HEK293 (cell line): ENCODE data around the gene HHIP.

Experiments used
- CTCF ChIA-PET: fragments of 350-600 bp; formaldehyde crosslinking; extraction: SDS; loops from one replicate; lab custom pipeline; 2021; ENCODE audit warnings: antibody characterized with exemption; lab: Yijun Ruan, JAX
- POLR2A ChIA-PET: fragments of 300-600 bp; formaldehyde crosslinking; extraction: SDS; loops from one replicate; lab custom pipeline; 2020; ENCODE audit warnings: antibody characterized with exemption, inconsistent platforms; lab: Yijun Ruan, JAX
- H3K27ac ChIP-seq: fragments of 200-500 bp; sonication (Bioruptor generic); 2 replicates; pipeline ENCODE4 v1.5.1; 2014; ENCODE audit warnings: low read depth, low read length, control low read depth, inconsistent platforms; ENCODE audit errors: extremely low read depth
- H3K36me3 ChIP-seq, 2 experiments: fragments of 200-500 bp in 1 of 2; sonication (Bioruptor generic) in 1 of 2; 1 replicate in 1 of 2; 2 replicates in 1 of 2; pipeline ENCODE4 v1.5.1; 2014 to 2017; ENCODE audit warnings: inconsistent platforms in 2 of 2, low read length in 2 of 2; ENCODE audit not compliant: control insufficient read depth in 2 of 2, insufficient read depth in 1 of 2
- H3K4me1 ChIP-seq: fragments of 200-500 bp; sonication (Bioruptor generic); 2 replicates; pipeline ENCODE4 v1.5.1; 2014; ENCODE audit warnings: mild to moderate bottlenecking, low read length, inconsistent platforms; ENCODE audit not compliant: control insufficient read depth, insufficient read depth
- H3K4me3 ChIP-seq: 2 replicates; pipeline ENCODE4 v1.5.1; 2011; ENCODE audit warnings: low read depth, mild to moderate bottlenecking, control low read depth, low read length, moderate library complexity
- H3K9me3 ChIP-seq: fragments of 200-500 bp; sonication (Bioruptor generic); 2 replicates; pipeline ENCODE4 v1.5.1; 2014; ENCODE audit warnings: low read depth, low read length, inconsistent platforms; ENCODE audit not compliant: control insufficient read depth, insufficient read depth
- BCL11B ChIP-seq: fragments of 450-650 bp; formaldehyde crosslinking; IDR thresholded peaks from 2 replicates; pipeline ENCODE4 v1.5.1; 2016; ENCODE audit warnings: low read depth, missing biosample characterization, missing genetic modification characterization
- KLF1 ChIP-seq: fragments of 450-650 bp; formaldehyde crosslinking; IDR thresholded peaks from 2 replicates; pipeline ENCODE4 v1.5.1; 2016; ENCODE audit warnings: missing biosample characterization, missing genetic modification characterization
- OSR2 ChIP-seq: fragments of 450-650 bp; formaldehyde crosslinking; IDR thresholded peaks from 2 replicates; pipeline ENCODE4 v1.5.1; 2016; ENCODE audit warnings: missing biosample characterization, missing genetic modification characterization
- SCRT1 ChIP-seq: fragments of 450-650 bp; formaldehyde crosslinking; IDR thresholded peaks from 2 replicates; pipeline ENCODE4 v1.5.1; 2016; ENCODE audit warnings: missing biosample characterization, missing genetic modification characterization, borderline replicate concordance
- SETDB1 ChIP-seq: IDR thresholded peaks from one replicate; pipeline ENCODE4 v1.6.1; 2017; ENCODE audit warnings: mild to moderate bottlenecking, low read length, moderate library complexity, mixed read lengths; ENCODE audit not compliant: insufficient read length
- SP7 ChIP-seq: fragments of 450-650 bp; formaldehyde crosslinking; IDR thresholded peaks from 2 replicates; pipeline ENCODE4 v1.5.1; 2016; ENCODE audit warnings: missing biosample characterization, missing genetic modification characterization
- TRIM28 ChIP-seq: IDR thresholded peaks from 2 replicates; pipeline ENCODE4 v1.6.1; 2011; ENCODE audit warnings: low read length, control low read depth, borderline replicate concordance
- TSHZ1 ChIP-seq: fragments of 450-650 bp; formaldehyde crosslinking; IDR thresholded peaks from 2 replicates; pipeline ENCODE4 v1.5.1; 2016; ENCODE audit warnings: missing biosample characterization, missing genetic modification characterization, borderline replicate concordance
- ZBTB17 ChIP-seq: fragments of 450-650 bp; formaldehyde crosslinking; IDR thresholded peaks from 2 replicates; pipeline ENCODE4 v1.5.1; 2016; ENCODE audit warnings: missing biosample characterization, missing genetic modification characterization
- ZNF140 ChIP-seq: fragments of 450-650 bp; formaldehyde crosslinking; IDR thresholded peaks from 2 replicates; pipeline ENCODE4 v1.5.1; 2016; ENCODE audit warnings: missing biosample characterization, missing genetic modification characterization
- ZNF148 ChIP-seq: fragments of 450-650 bp; formaldehyde crosslinking; IDR thresholded peaks from 2 replicates; pipeline ENCODE4 v1.5.0; 2017; ENCODE audit warnings: missing biosample characterization, missing genetic modification characterization, borderline replicate concordance
- ZNF157 ChIP-seq: fragments of 450-650 bp; formaldehyde crosslinking; IDR thresholded peaks from 2 replicates; pipeline ENCODE4 v1.5.1; 2016; ENCODE audit warnings: missing biosample characterization, missing genetic modification characterization
- ZNF18 ChIP-seq: fragments of 450-650 bp; formaldehyde crosslinking; IDR thresholded peaks from 2 replicates; pipeline ENCODE4 v1.5.1; 2016; ENCODE audit warnings: missing biosample characterization, missing genetic modification characterization
- ZNF423 ChIP-seq: fragments of 450-650 bp; formaldehyde crosslinking; IDR thresholded peaks from 2 replicates; pipeline ENCODE4 v1.5.1; 2016; ENCODE audit warnings: missing biosample characterization, missing genetic modification characterization
- ZNF433 ChIP-seq: fragments of 450-650 bp; formaldehyde crosslinking; IDR thresholded peaks from 2 replicates; pipeline ENCODE4 v1.5.1; 2016; ENCODE audit warnings: missing biosample characterization, missing genetic modification characterization, low read depth
- ZNF610 ChIP-seq: fragments of 450-650 bp; formaldehyde crosslinking; IDR thresholded peaks from 2 replicates; pipeline ENCODE4 v1.5.1; 2016; ENCODE audit warnings: missing biosample characterization, missing genetic modification characterization, borderline replicate concordance
- ZNF707 ChIP-seq: fragments of 450-650 bp; formaldehyde crosslinking; IDR thresholded peaks from 2 replicates; pipeline ENCODE4 v1.5.1; 2016; ENCODE audit warnings: missing biosample characterization, missing genetic modification characterization
- ZNF843 ChIP-seq: fragments of 450-650 bp; formaldehyde crosslinking; IDR thresholded peaks from 2 replicates; pipeline ENCODE4 v1.5.1; 2016; ENCODE audit warnings: missing biosample characterization, missing genetic modification characterization
- TF ChIP-seq, protein P1 (sequence below): fragments of 450-650 bp; formaldehyde crosslinking; IDR thresholded peaks from 2 replicates; pipeline ENCODE4 v1.5.1; 2016; ENCODE audit warnings: missing biosample characterization, missing genetic modification characterization
- TF ChIP-seq, protein P2 (sequence below): fragments of 450-650 bp; formaldehyde crosslinking; IDR thresholded peaks from 2 replicates; pipeline ENCODE4 v1.5.1; 2016; ENCODE audit warnings: missing biosample characterization, missing genetic modification characterization

Gene HHIP

GRCh38 chr4:144732584-144733428, 86.8 kb downstream of the HHIP start (continued):
- no peak for TF ChIP-seq ZNF148 (tag by site-specific recombination)
- no peak for TF ChIP-seq OSR2
- TF ChIP-seq, protein P1, sequence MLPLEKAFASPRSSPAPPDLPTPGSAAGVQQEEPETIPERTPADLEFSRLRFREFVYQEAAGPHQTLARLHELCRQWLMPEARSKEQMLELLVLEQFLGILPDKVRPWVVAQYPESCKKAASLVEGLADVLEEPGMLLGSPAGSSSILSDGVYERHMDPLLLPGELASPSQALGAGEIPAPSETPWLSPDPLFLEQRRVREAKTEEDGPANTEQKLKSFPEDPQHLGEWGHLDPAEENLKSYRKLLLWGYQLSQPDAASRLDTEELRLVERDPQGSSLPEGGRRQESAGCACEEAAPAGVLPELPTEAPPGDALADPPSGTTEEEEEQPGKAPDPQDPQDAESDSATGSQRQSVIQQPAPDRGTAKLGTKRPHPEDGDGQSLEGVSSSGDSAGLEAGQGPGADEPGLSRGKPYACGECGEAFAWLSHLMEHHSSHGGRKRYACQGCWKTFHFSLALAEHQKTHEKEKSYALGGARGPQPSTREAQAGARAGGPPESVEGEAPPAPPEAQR (tag by site-specific recombination): no peak
- TF ChIP-seq BCL11B: no peak
- TF ChIP-seq ZNF843 (tag by site-specific recombination): no peak
- no peak for TF ChIP-seq ZBTB17 (tag by site-specific recombination)
- TF ChIP-seq ZNF433 (tag by site-specific recombination): no peak
- TF ChIP-seq ZNF140 (tag by site-specific recombination): no peak

- Histone ChIP-seq H3K27ac (no peak overlapping the region), H3K4me3 (no peak overlapping the region), H3K4me1 (peaks cover 2% of the 10 kb centered on the region; the same call in 1 of the 2 replicates), H3K9me3 (no peaks in the 10 kb centered on the region), H3K36me3 (no peaks in the 10 kb centered on the region)
- ChIA-PET POLR2A (no interaction called here), CTCF (no interaction called here)
- no peak for TF ChIP-seq ZNF423 (tag by site-specific recombination)
- TF ChIP-seq ZNF157: no peak
- TF ChIP-seq SP7 (tag by site-specific recombination): no peak
- no peak for TF ChIP-seq ZNF610 (tag by site-specific recombination)
- no peak for TF ChIP-seq ZNF707 (tag by site-specific recombination)
- no peak for TF ChIP-seq SETDB1
- TF ChIP-seq SCRT1: no peak
- no peak for TF ChIP-seq TRIM28
- TF ChIP-seq, protein P2, sequence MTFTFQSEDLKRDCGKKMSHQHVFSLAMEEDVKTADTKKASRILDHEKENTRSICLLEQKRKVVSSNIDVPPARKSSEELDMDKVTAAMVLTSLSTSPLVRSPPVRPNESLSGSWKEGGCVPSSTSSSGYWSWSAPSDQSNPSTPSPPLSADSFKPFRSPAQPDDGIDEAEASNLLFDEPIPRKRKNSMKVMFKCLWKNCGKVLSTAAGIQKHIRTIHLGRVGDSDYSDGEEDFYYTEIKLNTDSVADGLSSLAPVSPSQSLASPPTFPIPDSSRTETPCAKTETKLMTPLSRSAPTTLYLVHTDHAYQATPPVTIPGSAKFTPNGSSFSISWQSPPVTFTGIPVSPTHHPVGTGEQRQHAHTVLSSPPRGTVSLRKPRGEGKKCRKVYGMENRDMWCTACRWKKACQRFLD (tag by site-specific recombination): no peak
- TF ChIP-seq KLF1 (tag by site-specific recombination): no peak
- no peak for TF ChIP-seq ZNF18 (tag by site-specific recombination)
- TF ChIP-seq TSHZ1 (tag by site-specific recombination): no peak
Observed at GRCh38 chr4:144733566-144733965, 87.6 kb downstream of the HHIP start.
